Measurements from ENCODE around the gene REXO1.
A peak's percentile ranks its signal among the peaks of the same experiment; 100 is the strongest.
"Not testable (repeated sequence)": the region's sequence is repeated elsewhere in the genome, so short reads cannot be mapped to it uniquely, and the experiment has no call there.

The REXO1 gene, protein sequence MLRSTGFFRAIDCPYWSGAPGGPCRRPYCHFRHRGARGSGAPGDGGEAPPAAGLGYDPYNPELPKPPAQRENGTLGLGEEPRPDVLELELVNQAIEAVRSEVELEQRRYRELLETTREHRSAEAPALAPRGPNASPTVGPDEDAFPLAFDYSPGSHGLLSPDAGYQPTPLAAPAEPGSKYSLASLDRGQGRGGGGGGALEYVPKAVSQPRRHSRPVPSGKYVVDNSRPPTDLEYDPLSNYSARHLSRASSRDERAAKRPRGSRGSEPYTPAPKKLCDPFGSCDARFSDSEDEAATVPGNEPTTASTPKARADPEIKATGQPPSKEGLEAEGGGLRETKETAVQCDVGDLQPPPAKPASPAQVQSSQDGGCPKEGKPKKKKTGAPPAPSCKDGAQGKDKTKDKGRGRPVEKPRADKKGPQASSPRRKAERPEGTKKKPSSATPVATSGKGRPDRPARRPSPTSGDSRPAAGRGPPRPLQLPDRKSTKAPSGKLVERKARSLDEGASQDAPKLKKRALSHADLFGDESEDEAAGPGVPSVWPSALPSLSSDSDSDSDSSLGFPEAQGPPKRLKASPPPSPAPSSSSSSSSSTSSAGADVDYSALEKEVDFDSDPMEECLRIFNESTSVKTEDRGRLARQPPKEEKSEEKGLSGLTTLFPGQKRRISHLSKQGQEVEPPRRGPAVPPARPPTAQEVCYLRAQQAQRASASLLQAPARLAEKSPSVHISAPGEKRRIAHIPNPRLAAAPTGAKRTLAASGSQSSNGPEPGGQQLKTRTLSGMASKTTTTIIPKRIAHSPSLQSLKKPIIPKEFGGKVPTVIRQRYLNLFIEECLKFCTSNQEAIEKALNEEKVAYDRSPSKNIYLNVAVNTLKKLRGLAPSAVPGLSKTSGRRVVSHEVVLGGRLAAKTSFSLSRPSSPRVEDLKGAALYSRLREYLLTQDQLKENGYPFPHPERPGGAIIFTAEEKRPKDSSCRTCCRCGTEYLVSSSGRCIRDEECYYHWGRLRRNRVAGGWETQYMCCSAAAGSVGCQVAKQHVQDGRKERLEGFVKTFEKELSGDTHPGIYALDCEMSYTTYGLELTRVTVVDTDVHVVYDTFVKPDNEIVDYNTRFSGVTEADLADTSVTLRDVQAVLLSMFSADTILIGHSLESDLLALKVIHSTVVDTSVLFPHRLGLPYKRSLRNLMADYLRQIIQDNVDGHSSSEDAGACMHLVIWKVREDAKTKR

DNA sequence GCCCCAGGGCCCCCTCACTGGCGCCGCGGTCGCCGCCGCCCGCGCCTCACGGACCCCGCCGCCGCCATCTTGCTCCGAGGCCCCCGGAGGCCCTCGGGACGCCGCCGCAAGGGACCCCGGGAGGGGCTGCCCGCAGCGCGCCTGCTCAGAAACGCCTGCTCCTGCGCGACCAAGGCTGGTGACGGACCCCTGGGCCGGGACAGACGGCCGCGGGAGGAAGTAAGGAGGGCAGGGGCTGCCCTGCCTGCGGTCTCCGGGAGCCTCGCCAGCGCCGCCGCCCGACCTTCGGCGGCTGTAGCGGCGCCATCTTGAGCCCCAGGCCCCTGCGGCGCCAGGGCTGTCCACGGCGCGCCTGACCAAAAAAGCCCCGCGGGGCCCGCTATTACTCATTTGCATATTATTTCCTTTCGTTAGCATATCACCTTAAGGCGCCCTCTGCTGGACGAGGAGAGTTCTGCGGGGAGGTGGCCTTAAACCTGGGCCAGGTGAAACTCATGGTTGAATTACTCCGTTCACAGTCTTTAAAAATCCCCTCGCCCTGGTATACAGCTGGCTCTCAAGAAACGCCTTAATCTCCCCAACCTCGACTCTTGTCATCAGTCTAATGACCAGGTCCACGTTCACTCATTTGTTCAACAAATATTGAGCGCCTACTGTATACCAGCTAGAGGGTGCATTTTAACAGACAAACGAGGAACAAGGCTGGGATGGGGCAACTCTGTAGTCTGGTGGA, at the start of gene REXO1:
TSS of gene REXO1 (minus strand) at position 85 of the 733 bp plus-strand sequence. CDS start 125 bp downstream, outside the sequence.
- peaks cover 15% of the 10 kb centered on the region for H3K36me3 Mint-ChIP-seq (ENCODE audit: low read depth)
- no peaks in the 10 kb centered on the region for H3K27me3 Mint-ChIP-seq
- H3K27ac Mint-ChIP-seq, result peak within 1 kb of the TSS; percentile 95
- no peaks in the 10 kb centered on the region for H3K9me3 Mint-ChIP-seq
- peak within 1 kb of the TSS; percentile 94 for H3K4me3 Mint-ChIP-seq
- ATAC-seq (peak; percentile 65), DNase-seq (peak; percentile 98)
- peaks cover 69% of the 10 kb centered on the region for H3K4me1 Mint-ChIP-seq

DNA sequence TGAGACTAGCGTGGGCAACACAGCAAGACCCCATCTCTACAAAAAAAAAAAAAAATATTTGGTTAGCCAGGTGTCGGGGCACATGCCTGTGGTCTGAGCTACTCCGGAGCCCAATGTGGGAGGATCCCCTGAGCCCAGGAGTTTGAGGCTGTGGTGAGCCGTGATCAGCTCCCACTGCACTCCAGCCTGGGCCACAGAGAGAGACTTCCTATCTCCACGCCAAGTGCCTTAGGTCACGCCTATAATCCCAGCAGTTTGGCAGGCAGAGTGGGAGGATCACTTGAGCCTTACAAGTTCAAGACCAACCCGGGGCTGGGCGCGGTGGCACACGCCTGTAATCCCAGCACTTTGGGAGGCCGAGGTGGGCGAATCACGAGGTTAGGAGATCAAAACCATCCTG, 48.2 kb upstream of the REXO1 start:
- Mint-ChIP-seq H3K4me1 (peaks cover 37% of the 10 kb centered on the region), H3K4me3 (peak overlapping the region; percentile 82), H3K9me3 (no peaks in the 10 kb centered on the region), H3K36me3 (ENCODE audit: low read depth) (peaks cover 4% of the 10 kb centered on the region), H3K27ac (peak overlapping the region; percentile 94), H3K27me3 (no peaks in the 10 kb centered on the region)
- ATAC-seq, result no peak
- DNase-seq, result no peak

DNA sequence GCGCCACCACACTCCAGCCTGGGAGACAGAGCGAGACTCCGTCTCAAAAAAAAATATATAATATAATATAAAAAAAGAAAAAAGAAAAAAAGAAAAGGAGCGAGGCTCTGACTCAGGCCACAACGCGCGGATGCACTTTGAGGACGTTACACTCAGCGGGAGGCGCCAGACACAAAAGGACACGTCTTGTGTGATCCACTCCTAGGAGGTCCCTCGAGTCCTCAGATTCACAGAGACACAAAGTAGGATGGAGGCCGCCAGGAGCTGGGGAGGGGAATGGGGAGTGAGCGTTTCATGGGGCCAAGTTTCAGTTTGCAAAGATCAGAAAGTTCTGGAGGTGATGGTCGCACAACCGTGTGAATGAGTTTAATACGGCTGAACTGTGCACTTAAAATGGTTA, 45.5 kb upstream of the REXO1 start:
- H3K27me3 Mint-ChIP-seq, result no peaks in the 10 kb centered on the region
- peaks cover 4% of the 10 kb centered on the region for H3K36me3 Mint-ChIP-seq (ENCODE audit: low read depth)
- no peak overlapping the region for H3K4me3 Mint-ChIP-seq
- peak overlapping the region; percentile 54 for H3K27ac Mint-ChIP-seq
- no peaks in the 10 kb centered on the region for H3K9me3 Mint-ChIP-seq
- H3K4me1 Mint-ChIP-seq, result peaks cover 37% of the 10 kb centered on the region
- DNase-seq, result no peak
- ATAC-seq, result no peak

GRCh38 chr19:1889907-1890306, 41.6 kb upstream of the REXO1 start:
- ATAC-seq (no peak), DNase-seq (no peak)
- H3K4me3 Mint-ChIP-seq, result no peak overlapping the region
- H3K27me3 Mint-ChIP-seq, result no peaks in the 10 kb centered on the region
- H3K36me3 Mint-ChIP-seq (ENCODE audit: low read depth), result peaks cover 2% of the 10 kb centered on the region
- H3K27ac Mint-ChIP-seq, result no peak overlapping the region
- peaks cover 11% of the 10 kb centered on the region for H3K4me1 Mint-ChIP-seq
- no peaks in the 10 kb centered on the region for H3K9me3 Mint-ChIP-seq

- ATAC-seq, result no peak
- no peak overlapping the region for H3K27ac Mint-ChIP-seq
- H3K36me3 Mint-ChIP-seq (ENCODE audit: low read depth), result peaks cover 3% of the 10 kb centered on the region
- H3K9me3 Mint-ChIP-seq, result no peaks in the 10 kb centered on the region
- no peak overlapping the region for H3K4me3 Mint-ChIP-seq
- no peak for DNase-seq
- peaks cover 15% of the 10 kb centered on the region for H3K4me1 Mint-ChIP-seq
- H3K27me3 Mint-ChIP-seq, result no peaks in the 10 kb centered on the region
These were observed 40.1 kb upstream of the REXO1 start for GRCh38 chr19:1888385-1888784.

GRCh38 chr19:1886360-1886759, 38.1 kb upstream of the REXO1 start:
- H3K9me3 Mint-ChIP-seq; H3K27me3 Mint-ChIP-seq; H3K36me3 Mint-ChIP-seq (ENCODE audit: low read depth); H3K27ac Mint-ChIP-seq; H3K4me3 Mint-ChIP-seq; DNase-seq; ATAC-seq: not testable (repeated sequence)
- H3K4me1 Mint-ChIP-seq, result peaks cover 29% of the 10 kb centered on the region

DNA sequence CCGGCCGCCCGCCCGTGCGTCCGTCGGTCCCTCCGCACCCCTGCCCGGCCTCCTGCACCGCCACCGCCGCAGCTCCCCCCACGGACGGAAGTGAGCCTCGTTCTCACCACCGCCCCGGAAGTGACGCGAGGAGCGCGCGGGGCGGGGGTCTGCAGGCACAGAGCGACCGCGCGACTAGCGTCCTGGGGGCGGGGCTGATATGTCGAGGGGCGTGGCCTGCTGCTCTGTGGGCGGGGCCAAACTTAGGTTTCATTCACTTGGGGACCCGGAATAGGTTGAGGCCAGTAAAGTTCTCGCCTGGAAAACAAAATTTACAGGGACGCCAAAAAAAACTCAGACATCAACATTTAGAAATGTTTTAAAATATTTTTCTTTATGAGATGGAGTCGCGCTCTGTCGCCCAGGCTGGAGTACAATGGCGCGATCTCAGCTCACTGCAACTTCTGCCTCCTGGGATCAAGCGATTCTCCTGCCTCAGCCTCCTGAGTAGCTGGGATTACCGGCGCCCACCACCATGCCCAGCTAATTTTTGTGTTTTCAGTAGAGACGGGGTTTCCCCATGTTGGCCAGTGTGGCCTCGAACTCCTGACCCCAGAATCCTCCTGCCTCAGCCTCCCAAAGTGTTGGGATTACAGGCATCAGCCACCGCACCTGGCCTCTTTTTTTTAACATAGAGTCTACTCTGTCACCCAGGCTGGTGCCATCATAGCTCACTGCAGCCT, 37.3 kb upstream of the REXO1 start, which contains the start of gene ABHD17A:
TSS of gene ABHD17A (minus strand) at position 99 of the 722 bp plus-strand sequence. CDS start 3,930 bp downstream, outside the sequence.
- DNase-seq, result peak; percentile 97
- H3K36me3 Mint-ChIP-seq (ENCODE audit: low read depth); H3K9me3 Mint-ChIP-seq; H3K27me3 Mint-ChIP-seq: not testable (repeated sequence)
- Mint-ChIP-seq H3K27ac (peak within 1 kb of the TSS; percentile 89), H3K4me3 (peak within 1 kb of the TSS; percentile 92), H3K4me1 (peaks cover 29% of the 10 kb centered on the region)
- peak; percentile 70 for ATAC-seq

- peaks cover 33% of the 10 kb centered on the region for H3K4me1 Mint-ChIP-seq
- ATAC-seq (no peak), DNase-seq (no peak)
- H3K36me3 Mint-ChIP-seq (ENCODE audit: low read depth), result peaks cover 3% of the 10 kb centered on the region
- no peaks in the 10 kb centered on the region for H3K27me3 Mint-ChIP-seq
- peak overlapping the region; percentile 89 for H3K27ac Mint-ChIP-seq
- H3K9me3 Mint-ChIP-seq, result no peaks in the 10 kb centered on the region
- H3K4me3 Mint-ChIP-seq, result peak overlapping the region; percentile 92
These were observed 36.5 kb upstream of the REXO1 start for GRCh38 chr19:1884719-1885334.

- peaks cover 3% of the 10 kb centered on the region for H3K36me3 Mint-ChIP-seq (ENCODE audit: low read depth)
- DNase-seq (no peak), ATAC-seq (peak; percentile 21)
- H3K4me1 Mint-ChIP-seq, result peaks cover 33% of the 10 kb centered on the region
- H3K9me3 Mint-ChIP-seq, result no peaks in the 10 kb centered on the region
- peak overlapping the region; percentile 89 for H3K27ac Mint-ChIP-seq
- peak overlapping the region; percentile 92 for H3K4me3 Mint-ChIP-seq
- H3K27me3 Mint-ChIP-seq, result no peaks in the 10 kb centered on the region
These were observed 36.0 kb upstream of the REXO1 start for GRCh38 chr19:1884291-1884718.

- Mint-ChIP-seq H3K36me3 (ENCODE audit: low read depth) (peaks cover 3% of the 10 kb centered on the region), H3K27ac (peak overlapping the region; percentile 89), H3K9me3 (no peaks in the 10 kb centered on the region), H3K4me1 (peaks cover 33% of the 10 kb centered on the region), H3K4me3 (peak overlapping the region; percentile 92), H3K27me3 (no peaks in the 10 kb centered on the region)
- DNase-seq, result no peak
- peak; percentile 31 for ATAC-seq
These were observed 35.5 kb upstream of the REXO1 start for GRCh38 chr19:1883784-1884183.

- DNase-seq (no peak), ATAC-seq (no peak)
- no peaks in the 10 kb centered on the region for H3K27me3 Mint-ChIP-seq
- H3K9me3 Mint-ChIP-seq, result no peaks in the 10 kb centered on the region
- peaks cover 3% of the 10 kb centered on the region for H3K36me3 Mint-ChIP-seq (ENCODE audit: low read depth)
- peaks cover 33% of the 10 kb centered on the region for H3K4me1 Mint-ChIP-seq
- H3K4me3 Mint-ChIP-seq, result peak overlapping the region; percentile 92
- peak overlapping the region; percentile 89 for H3K27ac Mint-ChIP-seq
These were observed 34.8 kb upstream of the REXO1 start for GRCh38 chr19:1882786-1883692.

DNA sequence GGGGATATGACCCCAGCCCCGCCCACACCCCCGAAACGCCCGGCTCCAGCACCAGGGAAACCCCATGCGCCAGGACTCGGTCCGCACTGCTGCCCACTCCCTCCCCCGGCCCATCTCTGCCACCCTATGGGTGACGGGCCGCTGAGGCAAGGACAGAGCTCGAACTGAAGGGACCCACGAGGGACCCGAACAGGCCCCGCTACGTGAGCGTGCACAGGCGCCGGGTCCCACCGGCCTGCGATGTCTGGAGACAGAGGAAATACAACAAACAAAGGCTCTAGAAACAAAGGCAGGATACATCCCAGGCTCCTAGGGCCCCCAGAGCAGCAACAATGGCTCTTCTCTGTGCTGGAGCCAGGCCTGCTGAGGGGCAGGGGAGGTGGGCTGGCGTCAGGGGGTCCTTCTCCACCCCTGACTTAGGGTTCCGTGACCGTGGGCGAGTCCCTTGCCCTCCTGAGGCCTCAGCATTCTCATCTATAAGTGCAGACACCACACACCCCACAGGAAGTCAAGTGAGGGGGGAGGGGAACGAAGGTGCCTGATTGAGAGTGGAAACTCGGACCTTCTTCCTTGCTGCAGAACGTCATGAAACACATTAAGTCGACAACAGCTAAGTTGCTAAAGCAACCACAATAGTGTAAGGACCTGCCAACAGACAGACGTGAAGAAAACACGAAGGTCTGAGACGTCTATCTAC, 34.0 kb upstream of the REXO1 start:
- H3K4me1 Mint-ChIP-seq, result peaks cover 33% of the 10 kb centered on the region
- peak overlapping the region; percentile 92 for H3K4me3 Mint-ChIP-seq
- no peaks in the 10 kb centered on the region for H3K9me3 Mint-ChIP-seq
- DNase-seq (peak; percentile 68), ATAC-seq (peak; percentile 51)
- H3K36me3 Mint-ChIP-seq (ENCODE audit: low read depth), result peaks cover 3% of the 10 kb centered on the region
- H3K27me3 Mint-ChIP-seq, result no peaks in the 10 kb centered on the region
- H3K27ac Mint-ChIP-seq, result peak overlapping the region; percentile 89
